ENCODE data around the gene MCCC2.

DNA sequence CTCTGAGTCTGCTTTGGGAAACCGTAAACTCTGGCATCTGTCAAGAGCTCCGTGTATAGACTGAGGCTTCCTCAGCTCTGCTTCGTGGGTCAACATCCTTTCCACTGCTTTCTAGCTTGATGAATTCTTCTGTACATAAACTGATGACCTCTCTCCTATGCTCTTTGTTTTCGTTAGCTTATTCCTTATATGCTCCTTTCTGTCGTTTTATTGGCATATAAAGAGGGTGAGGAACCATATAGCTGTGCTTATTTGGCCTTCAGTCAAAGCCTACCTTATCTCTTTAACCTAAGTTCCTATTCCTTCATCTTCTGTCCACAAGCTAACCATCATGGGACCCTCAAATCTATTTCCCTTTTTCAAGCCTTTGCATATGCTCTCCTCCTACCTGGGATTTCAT, 92.6 kb downstream of the MCCC2 start:
- TF ChIP-seq, protein P1, sequence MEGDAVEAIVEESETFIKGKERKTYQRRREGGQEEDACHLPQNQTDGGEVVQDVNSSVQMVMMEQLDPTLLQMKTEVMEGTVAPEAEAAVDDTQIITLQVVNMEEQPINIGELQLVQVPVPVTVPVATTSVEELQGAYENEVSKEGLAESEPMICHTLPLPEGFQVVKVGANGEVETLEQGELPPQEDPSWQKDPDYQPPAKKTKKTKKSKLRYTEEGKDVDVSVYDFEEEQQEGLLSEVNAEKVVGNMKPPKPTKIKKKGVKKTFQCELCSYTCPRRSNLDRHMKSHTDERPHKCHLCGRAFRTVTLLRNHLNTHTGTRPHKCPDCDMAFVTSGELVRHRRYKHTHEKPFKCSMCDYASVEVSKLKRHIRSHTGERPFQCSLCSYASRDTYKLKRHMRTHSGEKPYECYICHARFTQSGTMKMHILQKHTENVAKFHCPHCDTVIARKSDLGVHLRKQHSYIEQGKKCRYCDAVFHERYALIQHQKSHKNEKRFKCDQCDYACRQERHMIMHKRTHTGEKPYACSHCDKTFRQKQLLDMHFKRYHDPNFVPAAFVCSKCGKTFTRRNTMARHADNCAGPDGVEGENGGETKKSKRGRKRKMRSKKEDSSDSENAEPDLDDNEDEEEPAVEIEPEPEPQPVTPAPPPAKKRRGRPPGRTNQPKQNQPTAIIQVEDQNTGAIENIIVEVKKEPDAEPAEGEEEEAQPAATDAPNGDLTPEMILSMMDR (conservative IDR thresholded peaks at IDR 0.05; ENCODE audit: low read depth, low read length) = no peak
- no peak for TF ChIP-seq EZH2phosphoT487 (IDR thresholded peaks at IDR 0.05; ENCODE audit: borderline replicate concordance, low read length)
- no peak for TF ChIP-seq EZH2 (IDR thresholded peaks at IDR 0.05; ENCODE audit: low read length, unreplicated experiment)
